ENCODE data around the gene LRFN4.

DNA sequence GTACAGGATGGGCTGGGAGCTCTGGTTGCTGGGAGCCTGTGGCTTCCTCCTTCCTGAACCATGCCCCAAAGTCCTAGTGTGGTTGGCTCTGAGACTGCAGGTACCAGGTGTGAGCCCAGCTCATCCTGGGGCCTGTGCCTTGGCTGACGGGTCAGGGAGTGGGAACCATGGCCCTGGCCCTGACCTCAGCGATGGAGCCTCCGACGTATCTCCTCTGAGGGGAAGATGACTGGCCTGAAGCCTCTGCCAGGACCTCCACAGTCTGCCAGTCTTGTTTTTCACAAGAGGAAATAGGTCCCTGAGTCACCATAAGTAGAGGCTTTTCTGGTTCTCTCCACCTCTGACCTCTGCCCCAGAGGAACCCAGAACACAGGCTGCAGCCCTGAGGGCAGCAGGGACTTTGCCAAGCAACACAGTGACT is 10.2 kb upstream of the LRFN4 start:
- TF ChIP-seq EZH2 (IDR thresholded peaks at IDR 0.05; ENCODE audit: low read depth, low read length, severe bottlenecking) (no peak), RFX5 (IDR thresholded peaks at IDR 0.05; ENCODE audit: borderline replicate concordance, low read depth, low read length) (no peak), PHF8 (conservative IDR thresholded peaks at IDR 0.05; ENCODE audit: low read depth, low read length) (no peak), CREB1 (IDR thresholded peaks at IDR 0.05) (no peak), JUN (IDR thresholded peaks at IDR 0.05; ENCODE audit: low read depth, low read length) (no peak), CBX8 (IDR thresholded peaks at IDR 0.05; ENCODE audit: borderline replicate concordance, low read depth, low read length) (no peak)
- TF ChIP-seq, protein P1, sequence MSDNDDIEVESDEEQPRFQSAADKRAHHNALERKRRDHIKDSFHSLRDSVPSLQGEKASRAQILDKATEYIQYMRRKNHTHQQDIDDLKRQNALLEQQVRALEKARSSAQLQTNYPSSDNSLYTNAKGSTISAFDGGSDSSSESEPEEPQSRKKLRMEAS (IDR thresholded peaks at IDR 0.05), result no peak
- TF ChIP-seq, protein P2, sequence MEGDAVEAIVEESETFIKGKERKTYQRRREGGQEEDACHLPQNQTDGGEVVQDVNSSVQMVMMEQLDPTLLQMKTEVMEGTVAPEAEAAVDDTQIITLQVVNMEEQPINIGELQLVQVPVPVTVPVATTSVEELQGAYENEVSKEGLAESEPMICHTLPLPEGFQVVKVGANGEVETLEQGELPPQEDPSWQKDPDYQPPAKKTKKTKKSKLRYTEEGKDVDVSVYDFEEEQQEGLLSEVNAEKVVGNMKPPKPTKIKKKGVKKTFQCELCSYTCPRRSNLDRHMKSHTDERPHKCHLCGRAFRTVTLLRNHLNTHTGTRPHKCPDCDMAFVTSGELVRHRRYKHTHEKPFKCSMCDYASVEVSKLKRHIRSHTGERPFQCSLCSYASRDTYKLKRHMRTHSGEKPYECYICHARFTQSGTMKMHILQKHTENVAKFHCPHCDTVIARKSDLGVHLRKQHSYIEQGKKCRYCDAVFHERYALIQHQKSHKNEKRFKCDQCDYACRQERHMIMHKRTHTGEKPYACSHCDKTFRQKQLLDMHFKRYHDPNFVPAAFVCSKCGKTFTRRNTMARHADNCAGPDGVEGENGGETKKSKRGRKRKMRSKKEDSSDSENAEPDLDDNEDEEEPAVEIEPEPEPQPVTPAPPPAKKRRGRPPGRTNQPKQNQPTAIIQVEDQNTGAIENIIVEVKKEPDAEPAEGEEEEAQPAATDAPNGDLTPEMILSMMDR (IDR thresholded peaks at IDR 0.05; ENCODE audit: control extremely low read depth in 1 of 3, insufficient read depth in 1 of 3, low read depth in 1 of 3, low read length in 3 of 3), result no peak

All from H1 (cell line).